ENCODE results near the gene WIPI1.

Gene WIPI1

GRCh38 chr17:68381076-68381900 lies 76.0 kb downstream of the WIPI1 start:
- Histone ChIP-seq H3K9me3 (ENCODE audit: low read length) (no peaks in the 10 kb centered on the region), H4K20me1 (ENCODE audit: insufficient read depth, low read length) (no peaks in the 10 kb centered on the region), H3K27me3 (ENCODE audit: insufficient read depth, low read length) (no peaks in the 10 kb centered on the region), H3K4me1 (ENCODE audit: insufficient read depth, low read length, severe bottlenecking) (no peaks in the 10 kb centered on the region), H3K9ac (ENCODE audit: low read length) (no peak overlapping the region), H3K27ac (ENCODE audit: low read depth, low read length, poor library complexity, severe bottlenecking) (no peak overlapping the region), H3K4me3 (ENCODE audit: low read depth, low read length, poor library complexity, severe bottlenecking) (no peak overlapping the region), H3K79me2 (ENCODE audit: insufficient read depth, low read length) (no peaks in the 10 kb centered on the region), H3F3A (ENCODE audit: insufficient read depth, low read length) (no peaks in the 10 kb centered on the region), H3K9me2 (ENCODE audit: low read depth, low read length) (no peaks in the 10 kb centered on the region), H3K4me2 (ENCODE audit: low read length) (no peak overlapping the region), H3K36me3 (ENCODE audit: insufficient read depth, low read length) (no peaks in the 10 kb centered on the region), H2AFZ (ENCODE audit: low read length) (no peak overlapping the region)
- no peak for TF ChIP-seq EZH2 (IDR thresholded peaks at IDR 0.05; ENCODE audit: borderline replicate concordance, low read length)
- TF ChIP-seq CTCF (IDR thresholded peaks at IDR 0.05; ENCODE audit: low read length), result no peak

GRCh38 chr17:68379692-68380677 lies 77.3 kb downstream of the WIPI1 start:
- Histone ChIP-seq H3K27ac (ENCODE audit: low read depth, low read length, poor library complexity, severe bottlenecking) (no peak overlapping the region), H3K79me2 (ENCODE audit: insufficient read depth, low read length) (no peaks in the 10 kb centered on the region), H3K9ac (ENCODE audit: low read length) (no peak overlapping the region), H3F3A (ENCODE audit: insufficient read depth, low read length) (no peaks in the 10 kb centered on the region), H2AFZ (ENCODE audit: low read length) (no peak overlapping the region), H3K36me3 (ENCODE audit: insufficient read depth, low read length) (no peaks in the 10 kb centered on the region), H3K27me3 (ENCODE audit: insufficient read depth, low read length) (no peaks in the 10 kb centered on the region), H3K4me3 (ENCODE audit: low read depth, low read length, poor library complexity, severe bottlenecking) (no peak overlapping the region), H3K4me1 (ENCODE audit: insufficient read depth, low read length, severe bottlenecking) (no peaks in the 10 kb centered on the region), H3K9me2 (ENCODE audit: low read depth, low read length) (no peaks in the 10 kb centered on the region), H3K4me2 (ENCODE audit: low read length) (no peak overlapping the region), H4K20me1 (ENCODE audit: insufficient read depth, low read length) (no peaks in the 10 kb centered on the region), H3K9me3 (ENCODE audit: low read length) (no peaks in the 10 kb centered on the region)
- no peak for TF ChIP-seq CTCF (IDR thresholded peaks at IDR 0.05; ENCODE audit: low read length)
- TF ChIP-seq EZH2 (IDR thresholded peaks at IDR 0.05; ENCODE audit: borderline replicate concordance, low read length), result no peak

- no peaks in the 10 kb centered on the region for H3K9me3 ChIP-seq (ENCODE audit: low read length)
- H3K27ac ChIP-seq (ENCODE audit: low read depth, low read length, poor library complexity, severe bottlenecking), result no peak overlapping the region
- no peaks in the 10 kb centered on the region for H3F3A ChIP-seq (ENCODE audit: insufficient read depth, low read length)
- no peaks in the 10 kb centered on the region for H3K36me3 ChIP-seq (ENCODE audit: insufficient read depth, low read length)
- TF ChIP-seq EZH2 (IDR thresholded peaks at IDR 0.05; ENCODE audit: borderline replicate concordance, low read length) (no peak), CTCF (IDR thresholded peaks at IDR 0.05; ENCODE audit: low read length) (no peak)
- no peak overlapping the region for H3K4me2 ChIP-seq (ENCODE audit: low read length)
- H2AFZ ChIP-seq (ENCODE audit: low read length), result no peak overlapping the region
- no peak overlapping the region for H3K4me3 ChIP-seq (ENCODE audit: low read depth, low read length, poor library complexity, severe bottlenecking)
- no peaks in the 10 kb centered on the region for H3K9me2 ChIP-seq (ENCODE audit: low read depth, low read length)
- no peaks in the 10 kb centered on the region for H3K27me3 ChIP-seq (ENCODE audit: insufficient read depth, low read length)
- H3K79me2 ChIP-seq (ENCODE audit: insufficient read depth, low read length), result no peaks in the 10 kb centered on the region
- H4K20me1 ChIP-seq (ENCODE audit: insufficient read depth, low read length), result no peaks in the 10 kb centered on the region
- H3K4me1 ChIP-seq (ENCODE audit: insufficient read depth, low read length, severe bottlenecking), result no peaks in the 10 kb centered on the region
- H3K9ac ChIP-seq (ENCODE audit: low read length), result no peak overlapping the region
Measured at GRCh38 chr17:68379177-68379510, 78.2 kb downstream of the WIPI1 start.
